HepG2 (cell line): ENCODE results near the gene VASH2.

Experiments used
- BHLHE40 ChIP-seq: IDR thresholded peaks from 2 replicates; pipeline ENCODE4 v1.6.1; 2011; ENCODE audit warnings: low read length, improper control_type of control experiment
- ELF4 ChIP-seq: sonication (generic); formaldehyde crosslinking; IDR thresholded peaks from 2 replicates; pipeline ENCODE4 v1.5.0; 2020; ENCODE audit warnings: missing genetic modification reagents, mild to moderate bottlenecking, moderate library complexity, borderline replicate concordance
- EP300 ChIP-seq, 3 experiments: sonication (generic) in 1 of 3; formaldehyde crosslinking in 1 of 3; IDR thresholded peaks; 2 replicates each; pipeline versions ENCODE4 v1.5.1 to v1.6.1; 2011 to 2020; ENCODE audit warnings: low read depth in 2 of 3, low read length in 2 of 3, borderline replicate concordance in 1 of 3, improper control_type of control experiment in 1 of 3, mild to moderate bottlenecking in 1 of 3, missing genetic modification reagents in 1 of 3, moderate library complexity in 1 of 3
- FOXP1 ChIP-seq, 2 experiments: fragments of 450-650 bp in 1 of 2; IDR thresholded peaks; 2 replicates each; pipeline ENCODE4 v1.6.1; 2017 to 2018; ENCODE audit warnings: antibody characterized with exemption in 1 of 2
- MLX ChIP-seq: IDR thresholded peaks from 2 replicates; pipeline ENCODE4 v1.6.1; 2016
- NRL ChIP-seq: sonication (generic); formaldehyde crosslinking; IDR thresholded peaks from 2 replicates; pipeline ENCODE4 v1.5.0; 2020; ENCODE audit warnings: missing genetic modification reagents, mild to moderate bottlenecking, moderate library complexity, borderline replicate concordance
- POLR2AphosphoS5 ChIP-seq: IDR thresholded peaks from 2 replicates; pipeline ENCODE4 v1.6.1; 2012; ENCODE audit warnings: low read depth, low read length
- REXO4 ChIP-seq: sonication (generic); formaldehyde crosslinking; IDR thresholded peaks from 2 replicates; pipeline ENCODE4 v1.8.0; 2022; ENCODE audit warnings: missing genetic modification reagents, mild to moderate bottlenecking, borderline replicate concordance
- ZNF768 ChIP-seq: sonication (generic); formaldehyde crosslinking; IDR thresholded peaks from 2 replicates; pipeline ENCODE4 v1.4.0; 2020; ENCODE audit warnings: missing genetic modification reagents
- TF ChIP-seq, protein P1 (sequence below): sonication (generic); formaldehyde crosslinking; IDR thresholded peaks from 2 replicates; pipeline ENCODE4 v1.5.0; 2020; ENCODE audit warnings: mild to moderate bottlenecking, missing genetic modification reagents, moderate library complexity
- TF ChIP-seq, protein P2 (sequence below): sonication (generic); formaldehyde crosslinking; IDR thresholded peaks from 2 replicates; pipeline ENCODE4 v1.4.0; 2020; ENCODE audit warnings: missing genetic modification reagents
- TF ChIP-seq, protein P3 (sequence below): sonication (generic); formaldehyde crosslinking; IDR thresholded peaks from 2 replicates; pipeline ENCODE4 v1.5.1; 2020; ENCODE audit warnings: missing genetic modification reagents, mild to moderate bottlenecking, borderline replicate concordance

GRCh38 chr1:212994926-212995325 is 44.6 kb downstream of the VASH2 start:
- TF ChIP-seq ELF4 (CRISPR knock-in tag) (no peak), REXO4 (CRISPR knock-in tag) (no peak), MLX (CRISPR knock-in tag) (no peak), BHLHE40 (no peak), ZNF768 (no peak), FOXP1 (IDR thresholded peaks at IDR 0.05) (no peak), FOXP1 (CRISPR knock-in tag; IDR thresholded peaks at IDR 0.05) (no peak), EP300 (IDR thresholded peaks at IDR 0.05; ENCODE audit: low read depth in 2 of 2, low read length in 2 of 2) (no peak), EP300 (CRISPR knock-in tag; IDR thresholded peaks at IDR 0.05; ENCODE audit: borderline replicate concordance) (no peak), NRL (CRISPR knock-in tag) (no peak), POLR2AphosphoS5 (no peak)
- TF ChIP-seq, protein P1, sequence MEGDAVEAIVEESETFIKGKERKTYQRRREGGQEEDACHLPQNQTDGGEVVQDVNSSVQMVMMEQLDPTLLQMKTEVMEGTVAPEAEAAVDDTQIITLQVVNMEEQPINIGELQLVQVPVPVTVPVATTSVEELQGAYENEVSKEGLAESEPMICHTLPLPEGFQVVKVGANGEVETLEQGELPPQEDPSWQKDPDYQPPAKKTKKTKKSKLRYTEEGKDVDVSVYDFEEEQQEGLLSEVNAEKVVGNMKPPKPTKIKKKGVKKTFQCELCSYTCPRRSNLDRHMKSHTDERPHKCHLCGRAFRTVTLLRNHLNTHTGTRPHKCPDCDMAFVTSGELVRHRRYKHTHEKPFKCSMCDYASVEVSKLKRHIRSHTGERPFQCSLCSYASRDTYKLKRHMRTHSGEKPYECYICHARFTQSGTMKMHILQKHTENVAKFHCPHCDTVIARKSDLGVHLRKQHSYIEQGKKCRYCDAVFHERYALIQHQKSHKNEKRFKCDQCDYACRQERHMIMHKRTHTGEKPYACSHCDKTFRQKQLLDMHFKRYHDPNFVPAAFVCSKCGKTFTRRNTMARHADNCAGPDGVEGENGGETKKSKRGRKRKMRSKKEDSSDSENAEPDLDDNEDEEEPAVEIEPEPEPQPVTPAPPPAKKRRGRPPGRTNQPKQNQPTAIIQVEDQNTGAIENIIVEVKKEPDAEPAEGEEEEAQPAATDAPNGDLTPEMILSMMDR (CRISPR knock-in tag): no peak
- TF ChIP-seq, protein P2, sequence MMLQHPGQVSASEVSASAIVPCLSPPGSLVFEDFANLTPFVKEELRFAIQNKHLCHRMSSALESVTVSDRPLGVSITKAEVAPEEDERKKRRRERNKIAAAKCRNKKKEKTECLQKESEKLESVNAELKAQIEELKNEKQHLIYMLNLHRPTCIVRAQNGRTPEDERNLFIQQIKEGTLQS (CRISPR knock-in tag): no peak
- TF ChIP-seq, protein P3, sequence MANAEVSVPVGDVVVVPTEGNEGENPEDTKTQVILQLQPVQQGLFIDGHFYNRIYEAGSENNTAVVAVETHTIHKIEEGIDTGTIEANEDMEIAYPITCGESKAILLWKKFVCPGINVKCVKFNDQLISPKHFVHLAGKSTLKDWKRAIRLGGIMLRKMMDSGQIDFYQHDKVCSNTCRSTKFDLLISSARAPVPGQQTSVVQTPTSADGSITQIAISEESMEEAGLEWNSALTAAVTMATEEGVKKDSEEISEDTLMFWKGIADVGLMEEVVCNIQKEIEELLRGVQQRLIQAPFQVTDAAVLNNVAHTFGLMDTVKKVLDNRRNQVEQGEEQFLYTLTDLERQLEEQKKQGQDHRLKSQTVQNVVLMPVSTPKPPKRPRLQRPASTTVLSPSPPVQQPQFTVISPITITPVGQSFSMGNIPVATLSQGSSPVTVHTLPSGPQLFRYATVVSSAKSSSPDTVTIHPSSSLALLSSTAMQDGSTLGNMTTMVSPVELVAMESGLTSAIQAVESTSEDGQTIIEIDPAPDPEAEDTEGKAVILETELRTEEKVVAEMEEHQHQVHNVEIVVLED: no peak
